GM12891 (cell line): ENCODE results near the gene CACNG5.

Experiments
- POLR2A ChIP-seq: IDR thresholded peaks from 2 replicates; pipeline ENCODE4 v1.6.1; 2011; ENCODE audit warnings: low read depth, low read length, control low read depth
- POLR2AphosphoS5 ChIP-seq: IDR thresholded peaks from 2 replicates; pipeline ENCODE4 v1.6.1; 2011; ENCODE audit warnings: low read depth, low read length, control low read depth
- SPI1 ChIP-seq: IDR thresholded peaks from 2 replicates; pipeline ENCODE4 v1.6.1; 2011; ENCODE audit warnings: low read depth, low read length, control low read depth

DNA sequence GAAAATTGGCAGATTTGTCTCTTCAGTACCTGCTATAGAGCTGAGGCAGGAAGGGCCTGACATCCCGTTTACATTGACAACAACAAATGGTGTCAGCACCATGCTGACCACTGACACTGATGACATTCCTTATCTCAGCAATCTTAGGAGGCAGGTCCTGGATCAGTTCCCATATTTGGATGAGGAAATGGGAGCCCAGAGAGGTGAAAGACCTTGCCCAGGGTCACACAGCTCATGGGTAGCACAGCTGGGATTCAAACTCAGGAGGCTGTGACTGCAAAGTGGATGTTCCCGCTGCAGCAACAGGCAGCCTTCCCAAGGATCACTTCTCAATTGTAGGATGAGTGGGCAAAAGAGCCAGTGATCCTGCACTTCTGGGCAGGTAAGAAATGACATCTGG, 99.1 kb downstream of the CACNG5 start:
- TF ChIP-seq POLR2A (no peak), POLR2AphosphoS5 (no peak), SPI1 (no peak)
